Umbilical cord (tissue), 1 donor: ENCODE results near the gene C14orf180. TPM values are rescaled to one million over a fixed set of nuclear protein-coding genes. Genes with fewer than 3 reads are reported as not detected.

Experiments used
- total RNA-seq: library from RNA; depleted of rRNA; stranded (reverse); fragments of >200 nt; gene quantifications from one replicate; pipeline ENCODE4 v1.2.3, GENCODE V29; 2014; ENCODE audit warnings: low replicate concordance; ENCODE audit not compliant: insufficient read depth

C14orf180 gene
- total RNA-seq, 1 donor from 2014 or later = 5.1 TPM

Other genes starting within 250 kb of the C14orf180 start
- 9.1 TPM for gene TMEM179, start 25.0 kb downstream of the C14orf180 start, total RNA-seq
- 25.5 TPM for gene INF2, start 109.9 kb downstream of the C14orf180 start, total RNA-seq
- 20.7 TPM for gene ADSS1, start 144.5 kb downstream of the C14orf180 start, total RNA-seq
- 87.4 TPM for gene SIVA1, start 173.4 kb downstream of the C14orf180 start, total RNA-seq
- 124 TPM for gene AKT1, start 216.0 kb downstream of the C14orf180 start, total RNA-seq
- gene ZBTB42, start 221.3 kb downstream of the C14orf180 start, total RNA-seq = 3.9 TPM